SK-N-MC (cell line): ENCODE results near the gene PACSIN3.

Experiments used
- EZH2 ChIP-seq: fragments of 200-600 bp; sonication (generic); IDR thresholded peaks from one replicate; pipeline ENCODE4 v1.6.1; 2017; ENCODE audit warnings: antibody characterized with exemption
- POLR2AphosphoS5 ChIP-seq: IDR thresholded peaks from 2 replicates; pipeline ENCODE4 v1.6.1; 2012; ENCODE audit warnings: mild to moderate bottlenecking, low read depth, low read length, borderline replicate concordance

DNA sequence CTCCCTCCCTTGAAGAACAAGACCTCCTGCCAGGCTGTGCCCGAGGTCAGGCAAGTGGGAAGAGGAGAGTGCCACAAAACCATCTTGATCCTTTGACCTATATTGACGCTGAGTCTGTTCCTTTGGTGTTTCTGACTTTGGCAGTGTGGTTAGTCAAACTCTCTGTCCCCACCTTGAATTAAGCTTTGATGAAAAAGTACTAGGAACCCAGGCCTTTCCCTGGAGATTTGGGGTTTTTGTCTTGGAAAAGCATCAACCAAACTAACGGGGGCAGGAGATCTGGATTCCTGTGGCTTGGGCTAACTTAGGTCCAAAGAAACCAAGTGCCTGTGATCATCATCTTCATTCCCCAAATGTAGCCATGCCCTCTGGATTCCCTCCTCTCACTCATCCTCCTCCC lies 49.9 kb downstream of the PACSIN3 start:
- TF ChIP-seq POLR2AphosphoS5 (no peak), EZH2 (no peak)
